HL-60 (cell line): ENCODE results near the gene ZFAND6.

ENCODE experiments used
- DNase-seq, 2 experiments: peaks; one replicate each; pipeline ENCODE4 v3.0.0-alpha.2; 2010 to 2020; ENCODE audit warnings: low read depth in 1 of 2, low spot score in 1 of 2
- H3K27ac ChIP-seq: fragments of 250-450 bp; sonication (Bioruptor Pico); replicated peaks from 2 replicates; pipeline ENCODE4 v1.5.1; 2020; ENCODE audit warnings: mild to moderate bottlenecking, moderate library complexity
- H3K27me3 ChIP-seq: fragments of 250-450 bp; sonication (Bioruptor Pico); 2 replicates; pipeline ENCODE4 v1.5.1; 2021; ENCODE audit warnings: mild to moderate bottlenecking, moderate library complexity; ENCODE audit not compliant: insufficient read depth, poor library complexity, severe bottlenecking
- H3K4me3 ChIP-seq: replicated peaks from 2 replicates; pipeline ENCODE4 v1.5.1; 2011; ENCODE audit warnings: mild to moderate bottlenecking, control low read depth, low read length; ENCODE audit not compliant: insufficient read depth
- CTCF ChIP-seq: IDR thresholded peaks from one replicate; pipeline ENCODE4 v1.5.1; 2011; ENCODE audit warnings: low read length, control low read depth, inconsistent platforms; ENCODE audit not compliant: insufficient read depth
- GABPA ChIP-seq: IDR thresholded peaks from 2 replicates; pipeline ENCODE4 v1.6.1; 2012; ENCODE audit warnings: low read depth
- POLR2AphosphoS5 ChIP-seq: IDR thresholded peaks from 2 replicates; pipeline ENCODE4 v1.6.1; 2012; ENCODE audit warnings: low read depth
- REST ChIP-seq: IDR thresholded peaks from 2 replicates; pipeline ENCODE4 v1.6.1; 2012; ENCODE audit warnings: low read depth; ENCODE audit not compliant: insufficient replicate concordance
- SPI1 ChIP-seq: IDR thresholded peaks from 2 replicates; pipeline ENCODE4 v1.6.1; 2012; ENCODE audit warnings: low read depth, mild to moderate bottlenecking, borderline replicate concordance

The ZFAND6 gene

DNA sequence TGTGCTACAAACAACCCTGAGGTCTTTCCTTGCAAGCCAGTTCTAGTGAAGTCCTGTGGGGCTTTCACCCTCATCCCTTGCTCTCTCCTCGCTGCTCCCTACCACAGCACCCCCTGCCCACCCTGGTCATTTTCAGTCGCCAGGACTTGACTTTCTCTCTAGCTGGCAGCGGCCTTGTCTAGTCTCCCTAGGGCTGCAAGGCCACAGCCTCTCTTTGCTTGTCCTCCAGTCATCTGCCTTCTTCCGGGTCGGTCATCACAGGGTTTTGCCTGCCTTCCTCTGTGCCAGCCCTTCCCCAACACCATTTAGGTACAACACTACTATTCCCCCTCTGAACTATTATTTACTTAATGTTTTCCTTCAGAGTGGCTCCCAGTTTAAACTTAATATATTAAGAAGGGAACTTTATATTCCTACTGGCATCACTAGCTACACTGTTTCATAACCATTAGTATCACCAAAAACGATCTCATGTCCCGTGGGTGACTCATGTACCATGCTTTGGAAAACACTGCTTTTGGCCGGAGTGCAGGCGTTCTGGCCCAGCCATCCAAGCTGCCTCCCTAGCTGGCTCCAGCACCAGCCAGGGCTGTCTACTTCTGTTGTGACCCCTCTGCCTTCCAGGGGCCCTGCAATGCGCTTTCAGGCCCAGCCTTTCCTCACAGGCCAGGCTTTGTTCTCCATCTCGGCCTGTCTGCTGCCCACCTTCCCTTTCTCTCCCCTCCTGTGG lies 114.7 kb downstream of the ZFAND6 start:
- DNase-seq: no peak
- H3K27me3 ChIP-seq: no peaks in the 10 kb centered on the region
- H3K4me3 ChIP-seq: no peak overlapping the region
- H3K27ac ChIP-seq: no peak overlapping the region
- TF ChIP-seq GABPA: no peak
- TF ChIP-seq SPI1: no peak
- TF ChIP-seq REST: no peak
- TF ChIP-seq POLR2AphosphoS5: no peak
- TF ChIP-seq CTCF: no peak

- no peak for TF ChIP-seq SPI1
- DNase-seq: no peak
- no peak overlapping the region for H3K27ac ChIP-seq
- no peaks in the 10 kb centered on the region for H3K27me3 ChIP-seq
- H3K4me3 ChIP-seq: no peak overlapping the region
Measured at GRCh38 chr15:80175436-80175835, 116.0 kb downstream of the ZFAND6 start.

DNA sequence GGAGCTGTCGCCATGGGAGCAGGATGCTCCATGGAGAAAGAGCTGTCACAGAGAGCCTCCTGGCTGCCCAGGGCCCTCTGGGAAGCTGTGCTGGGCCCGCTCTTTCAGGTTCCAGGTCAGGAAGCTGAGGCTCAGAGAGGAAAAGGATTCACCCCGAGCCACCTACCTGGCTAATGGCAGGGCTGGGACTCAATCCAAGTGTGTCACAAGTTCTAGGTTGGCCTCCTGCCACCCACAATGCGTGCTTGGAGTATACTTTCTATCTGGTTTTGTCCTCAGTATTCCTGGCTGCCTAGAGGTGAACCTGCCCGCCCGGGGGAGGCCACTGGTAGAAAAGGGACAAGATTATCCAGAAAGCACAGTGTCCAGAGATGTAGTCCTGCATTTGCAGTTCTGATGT lies 117.0 kb downstream of the ZFAND6 start:
- Histone ChIP-seq H3K4me3 (no peak overlapping the region), H3K27me3 (no peaks in the 10 kb centered on the region), H3K27ac (no peak overlapping the region)
- DNase-seq: no peak
- TF ChIP-seq CTCF (no peak), SPI1 (no peak), POLR2AphosphoS5 (no peak), GABPA (no peak), REST (no peak)

DNA sequence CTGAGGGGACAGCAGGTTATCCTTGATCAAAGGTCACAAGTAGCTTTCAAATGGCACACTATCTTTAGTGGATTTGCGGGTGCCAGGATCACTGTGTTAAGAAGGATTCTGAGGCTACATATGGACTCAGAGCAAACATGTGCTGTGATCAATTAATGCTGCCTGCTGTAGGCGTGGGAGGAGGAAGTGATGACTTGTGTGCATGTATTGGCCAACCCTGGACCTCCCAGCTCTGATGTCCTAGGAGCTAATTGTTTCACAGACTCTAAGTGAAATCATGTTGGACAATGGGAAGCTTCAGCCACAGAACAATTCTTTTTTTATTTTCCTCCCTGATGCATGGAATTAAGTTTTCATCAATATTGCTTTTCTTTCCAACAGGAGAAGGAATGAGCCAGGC lies 117.7 kb downstream of the ZFAND6 start:
- Histone ChIP-seq H3K4me3 (no peak overlapping the region), H3K27ac (no peak overlapping the region), H3K27me3 (no peaks in the 10 kb centered on the region)
- TF ChIP-seq REST (no peak), CTCF (no peak), GABPA (no peak), SPI1 (no peak), POLR2AphosphoS5 (no peak)
- DNase-seq: no peak
